PFSK-1 (cell line): ENCODE results near the gene SGK1.
A peak's percentile ranks its signal among the peaks of the same experiment; 100 is the strongest.

Source experiments
- FOXP2 ChIP-seq: optimal IDR thresholded peaks from 2 replicates; pipeline ENCODE3; 2011; ENCODE audit warnings: borderline replicate concordance, control low read depth, inconsistent platforms; ENCODE audit not compliant: insufficient read depth; ENCODE audit errors: extremely low read length, extremely low read depth
- POLR2AphosphoS5 ChIP-seq: IDR thresholded peaks from 2 replicates; pipeline ENCODE4 v1.6.1; 2012; ENCODE audit warnings: low read depth, mild to moderate bottlenecking, control low read depth, low read length, moderate library complexity
- SIN3A ChIP-seq: IDR thresholded peaks from 2 replicates; pipeline ENCODE4 v1.6.1; 2012; ENCODE audit warnings: mild to moderate bottlenecking, low read length, moderate library complexity, borderline replicate concordance; ENCODE audit not compliant: insufficient read depth
- TAF1 ChIP-seq: IDR thresholded peaks from 2 replicates; pipeline ENCODE4 v1.6.1; 2012; ENCODE audit warnings: low read length, control low read depth, borderline replicate concordance; ENCODE audit not compliant: insufficient read depth
- TF ChIP-seq, protein P1 (sequence below), 2 experiments: IDR thresholded peaks; 2 replicates each; pipeline versions ENCODE4 v1.6.1 to v1.8.0; 2011 to 2012; ENCODE audit warnings: low read depth in 2 of 2, low read length in 2 of 2, control low read depth in 1 of 2, inconsistent platforms in 1 of 2, mild to moderate bottlenecking in 1 of 2, moderate library complexity in 1 of 2; ENCODE audit not compliant: insufficient read depth in 1 of 2

Gene SGK1

DNA sequence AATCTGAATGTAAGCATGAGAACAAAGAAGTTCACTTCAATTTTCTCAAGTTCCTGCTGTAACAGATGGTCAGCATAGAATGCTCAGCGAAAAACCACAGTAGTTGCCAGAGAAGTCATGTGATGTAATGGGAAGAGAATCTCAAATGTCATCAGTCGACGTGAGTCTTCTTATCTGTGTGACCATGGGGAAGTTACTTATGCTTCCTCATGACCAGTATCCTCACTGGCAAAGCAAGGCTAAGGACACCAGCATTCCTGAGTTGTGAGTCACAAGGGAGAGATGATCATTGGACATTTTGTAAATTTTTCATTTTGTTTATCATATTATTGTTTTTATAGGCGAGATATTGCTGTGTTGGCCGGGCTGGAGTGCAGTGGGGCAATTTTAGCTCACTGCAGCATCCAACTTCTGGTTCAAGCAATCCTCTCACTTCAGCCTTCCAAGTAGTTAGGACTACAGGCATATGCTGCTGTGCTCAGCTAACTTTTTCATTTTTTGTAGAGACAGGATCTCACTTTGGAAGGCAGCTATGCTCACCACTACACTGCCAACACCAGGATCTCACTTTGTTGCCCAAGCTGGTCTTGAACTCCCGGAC lies 21.9 kb downstream of the SGK1 start:
- no peak for TF ChIP-seq SIN3A
- TF ChIP-seq, protein P1, sequence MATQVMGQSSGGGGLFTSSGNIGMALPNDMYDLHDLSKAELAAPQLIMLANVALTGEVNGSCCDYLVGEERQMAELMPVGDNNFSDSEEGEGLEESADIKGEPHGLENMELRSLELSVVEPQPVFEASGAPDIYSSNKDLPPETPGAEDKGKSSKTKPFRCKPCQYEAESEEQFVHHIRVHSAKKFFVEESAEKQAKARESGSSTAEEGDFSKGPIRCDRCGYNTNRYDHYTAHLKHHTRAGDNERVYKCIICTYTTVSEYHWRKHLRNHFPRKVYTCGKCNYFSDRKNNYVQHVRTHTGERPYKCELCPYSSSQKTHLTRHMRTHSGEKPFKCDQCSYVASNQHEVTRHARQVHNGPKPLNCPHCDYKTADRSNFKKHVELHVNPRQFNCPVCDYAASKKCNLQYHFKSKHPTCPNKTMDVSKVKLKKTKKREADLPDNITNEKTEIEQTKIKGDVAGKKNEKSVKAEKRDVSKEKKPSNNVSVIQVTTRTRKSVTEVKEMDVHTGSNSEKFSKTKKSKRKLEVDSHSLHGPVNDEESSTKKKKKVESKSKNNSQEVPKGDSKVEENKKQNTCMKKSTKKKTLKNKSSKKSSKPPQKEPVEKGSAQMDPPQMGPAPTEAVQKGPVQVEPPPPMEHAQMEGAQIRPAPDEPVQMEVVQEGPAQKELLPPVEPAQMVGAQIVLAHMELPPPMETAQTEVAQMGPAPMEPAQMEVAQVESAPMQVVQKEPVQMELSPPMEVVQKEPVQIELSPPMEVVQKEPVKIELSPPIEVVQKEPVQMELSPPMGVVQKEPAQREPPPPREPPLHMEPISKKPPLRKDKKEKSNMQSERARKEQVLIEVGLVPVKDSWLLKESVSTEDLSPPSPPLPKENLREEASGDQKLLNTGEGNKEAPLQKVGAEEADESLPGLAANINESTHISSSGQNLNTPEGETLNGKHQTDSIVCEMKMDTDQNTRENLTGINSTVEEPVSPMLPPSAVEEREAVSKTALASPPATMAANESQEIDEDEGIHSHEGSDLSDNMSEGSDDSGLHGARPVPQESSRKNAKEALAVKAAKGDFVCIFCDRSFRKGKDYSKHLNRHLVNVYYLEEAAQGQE (IDR thresholded peaks at IDR 0.05; ENCODE audit: insufficient read depth in 1 of 2, low read depth in 2 of 2, low read length in 2 of 2), result 0 out of 4 replicates have a peak, but pooled peaks of 1 of the 2 experiments have one; percentile 31

DNA sequence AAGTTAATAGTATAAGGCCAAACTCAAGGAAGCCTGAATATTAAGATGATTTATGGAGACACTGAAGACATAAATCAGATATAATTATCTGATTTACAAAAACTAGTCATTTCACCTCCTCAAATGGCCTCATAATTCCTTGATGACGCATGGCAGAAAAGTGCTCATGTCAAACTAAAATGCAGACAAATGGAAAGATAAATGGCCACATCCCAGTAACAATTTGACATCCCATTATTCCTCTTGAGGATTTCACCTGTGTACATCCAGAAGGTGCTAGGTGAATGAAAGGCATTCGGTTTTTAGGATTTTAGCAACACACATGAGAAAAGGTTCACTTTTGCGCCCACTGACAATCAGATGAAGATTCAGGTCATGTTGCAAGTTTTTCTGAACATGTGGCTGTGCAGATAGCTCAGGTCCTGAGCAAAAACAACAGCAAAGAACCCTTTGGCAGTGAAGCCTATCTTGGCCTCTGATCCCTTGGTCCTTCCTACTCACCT lies 24.2 kb downstream of the SGK1 start:
- no peak for TF ChIP-seq POLR2AphosphoS5
- no peak for TF ChIP-seq TAF1
- TF ChIP-seq, protein P1 (IDR thresholded peaks at IDR 0.05; ENCODE audit: insufficient read depth in 1 of 2, low read depth in 2 of 2, low read length in 2 of 2), result no peak
- TF ChIP-seq FOXP2, result no peak
- TF ChIP-seq SIN3A, result no peak

DNA sequence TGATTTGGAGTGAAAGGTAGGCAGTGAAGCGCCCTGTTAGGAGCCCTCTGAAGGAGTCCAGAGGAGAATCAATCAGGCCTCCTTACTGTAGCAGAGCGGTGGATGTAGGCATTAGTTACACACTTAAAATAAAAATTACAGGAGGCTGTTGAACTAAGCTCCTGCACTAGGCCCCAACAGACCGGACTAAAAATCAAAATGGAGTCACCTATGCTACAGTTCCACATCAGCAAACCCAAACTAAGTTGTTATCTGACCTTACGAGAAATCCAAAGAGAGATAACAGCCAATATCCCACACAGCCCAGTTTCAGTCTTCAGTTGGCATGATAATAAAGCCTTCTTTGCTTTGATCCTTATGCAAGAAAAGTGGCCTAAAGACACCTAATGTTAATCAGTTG lies 26.8 kb downstream of the SGK1 start:
- TF ChIP-seq POLR2AphosphoS5 (no peak), FOXP2 (no peak), TAF1 (no peak), SIN3A (no peak)
- TF ChIP-seq, protein P1 (IDR thresholded peaks at IDR 0.05; ENCODE audit: insufficient read depth in 1 of 2, low read depth in 2 of 2, low read length in 2 of 2), result no peak

DNA sequence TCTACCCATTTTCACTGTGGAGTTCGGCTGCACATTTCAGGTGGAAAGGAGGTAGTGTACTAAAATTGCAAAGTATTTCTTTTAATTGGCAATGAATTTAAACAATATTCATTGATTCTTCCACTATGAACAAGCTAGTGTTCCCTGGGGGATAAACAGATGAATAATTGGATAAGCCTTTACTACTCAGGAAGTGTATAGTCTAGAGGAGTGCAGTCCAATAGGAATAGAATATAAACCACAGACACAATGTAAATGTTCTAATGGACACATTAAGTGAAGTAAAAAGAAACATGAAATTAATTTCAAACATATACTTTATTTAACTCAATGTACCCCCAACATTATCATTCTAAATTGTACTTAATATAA lies 28.7 kb downstream of the SGK1 start:
- TF ChIP-seq POLR2AphosphoS5, result no peak
- TF ChIP-seq, protein P1 (IDR thresholded peaks at IDR 0.05; ENCODE audit: insufficient read depth in 1 of 2, low read depth in 2 of 2, low read length in 2 of 2), result no peak

GRCh38 chr6:134288538-134289203 lies 29.2 kb downstream of the SGK1 start:
- no peak for TF ChIP-seq FOXP2
- peak; percentile 40; the same call in 1 of the 2 replicates for TF ChIP-seq TAF1
